Medulla oblongata (tissue), 1 donor: ENCODE data around the gene PGAM1.
"Not testable (repeated sequence)": the region's sequence is repeated elsewhere in the genome, so short reads cannot be mapped to it uniquely, and the experiment has no call there.

Experiments
- DNase-seq: peaks from one replicate; pipeline ENCODE4 v3.0.0-alpha.2; 2015; ENCODE audit errors: extremely low spot score

Gene PGAM1

DNA sequence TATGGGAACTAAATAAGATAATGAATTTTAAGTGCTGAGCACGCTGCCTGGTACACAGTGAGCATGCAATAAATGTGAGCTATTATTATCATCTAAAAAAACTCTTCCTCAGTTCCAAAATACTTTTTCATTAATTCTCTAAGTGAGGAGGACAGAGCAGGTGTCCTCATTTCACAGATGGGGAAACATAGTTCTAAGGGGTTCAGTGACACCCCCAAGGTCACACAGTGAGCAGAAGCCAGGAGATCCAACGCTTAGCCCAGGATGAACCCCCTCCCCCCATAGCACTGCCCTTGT is 18.1 kb upstream of the PGAM1 start:
- no peak for DNase-seq

GRCh38 chr10:97408496-97408992 is 17.4 kb upstream of the PGAM1 start:
- DNase-seq, result no peak

- DNase-seq, result no peak
Measured at GRCh38 chr10:97411406-97411805, 14.6 kb upstream of the PGAM1 start.

GRCh38 chr10:97412891-97413304 is 13.1 kb upstream of the PGAM1 start:
- no peak for DNase-seq

- no peak for DNase-seq
Measured at GRCh38 chr10:97416565-97416964, 9.4 kb upstream of the PGAM1 start.

DNA sequence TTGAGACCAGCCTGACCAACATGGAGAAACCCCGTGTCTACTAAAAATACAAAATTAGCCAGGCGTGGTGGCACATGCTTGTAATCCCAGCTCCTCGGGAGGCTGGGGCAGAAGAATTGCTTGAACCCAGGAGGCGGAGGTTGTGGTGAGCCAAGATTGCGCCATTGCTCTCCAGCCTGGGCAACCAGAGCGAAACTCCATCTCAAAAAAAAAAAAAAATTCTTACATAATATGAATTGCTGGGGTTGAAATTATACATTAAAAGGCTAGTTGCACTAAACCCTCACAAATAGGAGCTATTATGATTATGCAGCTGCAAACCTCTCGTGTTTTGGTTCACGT is 2.3 kb upstream of the PGAM1 start:
- DNase-seq, result not testable (repeated sequence)

- DNase-seq, result no peak
Measured at GRCh38 chr10:97426776-97427570, 982 bp downstream of the PGAM1 start.

- DNase-seq, result no peak
Measured at GRCh38 chr10:97427571-97428179, 1.7 kb downstream of the PGAM1 start.

- DNase-seq, result no peak
Measured at GRCh38 chr10:97428572-97428981, 2.6 kb downstream of the PGAM1 start.

GRCh38 chr10:97434055-97434454 is 8.1 kb downstream of the PGAM1 start:
- no peak for DNase-seq

GRCh38 chr10:97434557-97434956 is 8.6 kb downstream of the PGAM1 start:
- no peak for DNase-seq

GRCh38 chr10:97435211-97435610 is 9.2 kb downstream of the PGAM1 start:
- DNase-seq, result no peak

DNA sequence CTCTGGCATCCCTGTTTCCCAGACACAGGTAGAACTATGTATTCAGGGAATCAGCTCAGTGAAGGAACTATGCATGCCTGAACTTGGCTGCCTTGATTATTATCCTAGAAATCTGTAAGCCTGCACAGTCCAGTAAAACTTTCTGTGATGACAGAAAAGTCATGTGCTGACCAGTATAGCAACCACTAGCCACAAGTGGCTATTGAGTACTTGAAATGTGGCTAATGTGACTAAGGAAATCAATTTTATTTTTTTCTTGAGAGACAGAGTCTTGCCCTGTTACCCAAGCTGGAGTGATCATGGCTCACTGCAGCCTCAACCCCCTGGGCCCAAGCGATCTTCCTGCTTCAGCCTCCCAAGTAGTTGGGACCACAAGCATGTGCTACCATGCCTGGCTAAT is 16.3 kb downstream of the PGAM1 start:
- DNase-seq, result no peak

GRCh38 chr10:97444212-97444611 is 18.2 kb downstream of the PGAM1 start:
- no peak for DNase-seq

DNA sequence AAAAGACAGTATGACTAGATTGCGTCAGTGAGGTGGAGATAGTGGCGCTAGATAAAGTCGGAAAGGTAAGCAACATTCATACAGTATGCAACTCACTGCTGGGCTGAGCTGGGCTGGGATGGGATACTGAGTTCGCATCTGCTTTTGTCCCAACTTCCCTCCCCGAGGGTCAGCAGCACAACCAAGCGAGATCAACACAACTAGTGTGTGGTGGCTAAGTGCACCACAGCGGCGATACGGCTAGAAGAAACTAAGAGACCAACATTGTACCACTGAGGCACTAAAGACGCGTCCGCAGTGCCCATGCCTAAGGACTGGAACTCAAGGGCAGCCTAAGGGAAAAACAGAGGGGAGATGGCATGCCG is 19.3 kb downstream of the PGAM1 start:
- DNase-seq, result peak; percentile 15

DNA sequence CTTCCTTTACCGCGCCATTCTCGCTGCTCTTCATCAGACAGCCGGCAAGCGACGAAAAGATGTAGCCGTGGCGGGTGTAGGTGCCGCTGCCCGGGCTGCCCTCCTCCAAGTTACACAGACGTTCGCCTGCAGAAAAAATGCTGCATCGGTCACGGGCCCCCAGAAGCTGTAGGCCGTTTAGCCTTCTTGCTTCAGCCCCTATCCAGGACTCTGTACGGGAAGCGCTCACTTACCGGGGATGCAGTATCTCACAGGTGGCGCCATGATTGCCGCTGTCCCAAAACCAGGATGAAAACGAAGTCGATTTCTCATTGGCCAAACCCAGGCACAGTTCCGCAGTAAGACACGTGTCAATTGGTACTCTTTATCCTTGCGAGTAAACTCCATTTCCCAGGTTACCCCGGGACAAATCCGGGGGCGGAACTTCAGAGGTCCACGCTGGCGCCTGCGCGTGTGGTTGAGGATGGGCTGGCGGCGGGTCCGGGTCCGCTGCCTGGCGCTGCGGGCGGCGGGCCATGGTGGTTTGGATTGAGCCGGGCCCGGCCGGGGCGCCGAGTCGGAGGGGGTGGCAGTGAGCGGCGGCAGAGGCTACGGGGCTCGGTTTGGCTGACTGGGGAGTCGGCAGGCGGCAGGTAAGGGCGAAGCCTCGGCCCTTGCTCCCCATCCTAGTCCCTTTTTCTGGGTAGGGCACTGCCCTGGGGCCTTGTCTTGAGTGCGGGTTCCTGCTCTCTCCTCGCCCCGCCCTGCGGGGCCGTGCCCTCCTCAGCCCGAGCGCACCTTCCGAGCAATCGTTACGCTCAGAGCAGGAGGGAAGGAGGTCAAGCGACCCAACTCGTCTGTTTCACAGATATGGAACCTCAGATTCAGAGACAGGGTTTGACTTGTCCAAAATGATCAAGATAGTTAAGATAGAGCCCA is 20.0 kb downstream of the PGAM1 start, which contains the start of the genes EXOSC1 and ZDHHC16:
TSS of gene EXOSC1 (minus strand) at position 285 of the 918 bp plus-strand sequence. CDS start at position 264, 21 bp downstream.
TSS of gene ZDHHC16 (plus strand) at position 454 of the 918 bp plus-strand sequence. CDS start 5,501 bp downstream, outside the sequence.
- peak; percentile 99 for DNase-seq

DNA sequence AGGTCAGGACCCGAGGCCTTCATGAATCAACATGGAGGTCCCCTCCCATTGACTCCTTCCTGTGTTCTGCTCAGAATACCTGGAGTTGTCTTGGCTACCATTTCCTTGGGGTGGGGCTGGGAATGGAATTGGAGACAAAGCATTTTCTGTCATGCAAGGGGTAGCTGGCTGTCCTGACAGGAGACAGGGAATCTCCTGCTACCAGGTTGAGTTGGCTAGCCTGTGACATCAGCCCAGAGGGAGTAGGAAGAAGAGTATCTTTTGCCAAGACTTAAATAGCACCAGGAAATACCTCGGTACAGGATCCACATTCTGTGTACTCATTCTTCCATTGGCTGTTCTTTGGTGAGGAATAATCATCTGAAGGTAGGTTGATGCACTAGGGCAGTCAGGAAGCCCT is 24.8 kb downstream of the PGAM1 start:
- no peak for DNase-seq

- no peak for DNase-seq
Measured at GRCh38 chr10:97451605-97452004, 25.6 kb downstream of the PGAM1 start.

DNA sequence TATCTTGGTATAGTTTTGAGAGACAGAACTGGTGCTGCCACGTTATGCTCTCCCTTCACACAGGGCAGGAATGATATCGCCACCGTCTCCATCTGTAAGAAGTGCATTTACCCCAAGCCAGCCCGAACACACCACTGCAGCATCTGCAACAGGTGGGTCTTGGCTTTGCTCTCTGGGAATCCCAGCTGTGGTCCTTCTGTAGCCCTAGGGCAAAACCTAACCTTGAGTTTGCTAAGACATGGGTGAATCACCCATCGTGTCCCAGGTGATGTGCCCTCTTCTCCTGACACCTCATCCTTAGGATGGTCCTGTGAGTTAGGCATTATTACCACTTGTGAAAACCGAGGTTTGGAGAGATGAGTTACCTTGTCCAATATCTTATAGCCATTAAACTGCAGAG is 26.4 kb downstream of the PGAM1 start:
- no peak for DNase-seq

- DNase-seq, result peak; percentile 61
Measured at GRCh38 chr10:97454330-97455036, 28.5 kb downstream of the PGAM1 start.

DNA sequence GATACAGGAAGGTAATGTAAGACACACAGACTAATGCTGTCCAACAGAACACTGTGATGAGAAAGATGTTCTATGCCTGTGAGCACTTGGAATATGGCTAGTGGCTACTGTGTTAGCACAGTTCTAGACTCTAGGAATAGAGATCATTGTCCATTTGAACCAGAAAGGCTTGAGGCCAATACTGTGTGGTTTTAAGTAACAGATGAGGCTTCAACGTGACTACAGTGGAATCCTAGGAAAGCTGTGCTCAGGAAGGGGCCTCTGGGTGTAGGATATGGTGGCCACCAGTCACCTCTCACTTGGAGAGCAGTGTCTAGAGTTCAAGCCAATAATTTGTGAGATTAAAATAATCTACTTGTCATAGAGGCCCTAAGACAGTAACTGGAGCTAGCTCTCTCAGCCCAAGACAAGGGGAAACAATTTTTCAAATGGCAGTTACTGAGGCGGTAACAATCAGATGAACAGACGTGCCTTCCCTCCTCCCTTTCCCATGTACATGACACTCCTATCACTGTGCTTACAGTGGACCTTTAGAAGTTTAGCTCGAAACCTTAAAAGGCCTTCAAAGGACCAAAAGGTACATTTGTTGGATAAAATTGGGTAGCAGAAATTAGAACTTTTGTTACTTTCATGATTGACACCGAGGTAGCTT is 30.2 kb downstream of the PGAM1 start:
- DNase-seq, result no peak
